Activated CD8-positive, alpha-beta memory T cell treated with anti-CD3 and anti-CD28 coated beads, Interleukin-2, amount 10 ng/mL, durations not matched to agents 7 days and 5 days (primary cell): Measurements from ENCODE around the gene VAT1L. TPM values are rescaled to one million over a fixed set of nuclear protein-coding genes. Genes with fewer than 3 reads are reported as not detected.
"Not testable (repeated sequence)": the region's sequence is repeated elsewhere in the genome, so short reads cannot be mapped to it uniquely, and the experiment has no call there.

Source experiments
- ATAC-seq: fragments of 150-1000 bp; cut with Tn5 transposase; one replicate; pipeline ENCODE4 v1.10.0; 2021; ENCODE audit warnings: moderate library complexity
- CTCF ChIA-PET: fragments of 350-600 bp; sonication (Branson Sonifier 250); formaldehyde crosslinking; loops from one replicate; lab custom pipeline; 2021; ENCODE audit warnings: antibody characterized with exemption; lab: Charles Lee
- DNase-seq: peaks from one replicate; pipeline ENCODE4 v3.0.0-alpha.2; 2020
- H3K27ac Mint-ChIP-seq: one replicate; pipeline ENCODE4 v1.8.0; 2021; ENCODE audit warnings: mild to moderate bottlenecking, mixed read lengths
- H3K27me3 Mint-ChIP-seq: one replicate; pipeline ENCODE4 v1.8.0; 2021; ENCODE audit warnings: mixed read lengths
- H3K36me3 Mint-ChIP-seq: one replicate; pipeline ENCODE4 v1.8.0; 2021; ENCODE audit warnings: mild to moderate bottlenecking, mixed read lengths
- H3K4me1 Mint-ChIP-seq: one replicate; pipeline ENCODE4 v1.8.0; 2021; ENCODE audit warnings: mixed read lengths
- H3K4me3 Mint-ChIP-seq: one replicate; pipeline ENCODE4 v1.8.0; 2021; ENCODE audit warnings: mild to moderate bottlenecking, moderate library complexity, mixed read lengths
- H3K9me3 Mint-ChIP-seq: one replicate; pipeline ENCODE4 v1.8.0; 2022; ENCODE audit warnings: low read depth, mixed read lengths
- total RNA-seq, 2 experiments: library from RNA; stranded (reverse); gene quantifications; one replicate each; pipeline ENCODE4 v1.2.3, GENCODE V29; 2021

VAT1L gene
- total RNA-seq, 2 experiments from 2014 or later = not detected

DNA sequence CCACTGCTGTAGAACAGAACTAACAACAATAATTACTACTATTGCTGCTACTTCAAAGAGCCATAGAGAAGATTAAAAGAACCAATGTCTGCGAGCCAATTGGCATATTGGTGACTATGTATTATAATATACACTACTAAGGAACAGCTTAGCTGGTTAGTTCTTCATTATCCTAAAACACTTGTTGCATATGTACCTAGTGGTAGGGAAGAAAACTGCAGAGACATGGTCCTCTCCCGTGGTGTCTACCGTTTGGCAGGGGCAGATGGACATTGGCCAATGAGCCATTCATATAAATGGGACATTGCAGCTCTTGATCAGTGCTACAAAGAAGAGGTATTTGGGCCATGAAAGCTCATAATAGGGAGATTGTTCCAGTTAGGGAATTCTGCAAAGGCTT lies 187.6 kb downstream of the VAT1L start:
- H3K9me3 Mint-ChIP-seq = no peaks in the 10 kb centered on the region

DNA sequence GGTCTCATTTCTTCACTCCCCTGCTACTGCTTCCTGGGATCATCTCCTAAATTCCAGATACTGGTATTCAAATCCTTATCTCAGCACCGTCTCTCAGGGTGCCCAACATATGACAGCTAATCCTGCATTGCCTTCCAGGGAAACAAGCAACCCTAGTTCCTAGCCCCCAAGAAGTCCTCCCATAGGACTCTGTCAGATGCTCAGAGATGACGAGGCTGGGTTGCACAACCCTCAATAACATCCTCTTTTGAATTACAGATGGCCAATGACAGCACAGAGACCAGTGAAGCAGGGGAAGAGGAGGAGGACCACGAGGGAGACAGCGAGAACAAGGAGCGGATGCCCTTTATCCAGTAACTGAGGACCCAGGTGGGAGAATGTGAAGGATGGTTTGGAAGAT lies 189.0 kb downstream of the VAT1L start:
- Mint-ChIP-seq H3K9me3 (no peaks in the 10 kb centered on the region), H3K27ac (no peak overlapping the region), H3K27me3 (peaks cover 4% of the 10 kb centered on the region), H3K36me3 (no peaks in the 10 kb centered on the region), H3K4me1 (no peaks in the 10 kb centered on the region), H3K4me3 (no peak overlapping the region)
- CTCF ChIA-PET = no interaction called here
- ATAC-seq (no peak), DNase-seq (no peak)

More for the DNA sequence above, 187.6 kb downstream of the VAT1L start:
- Mint-ChIP-seq H3K27me3 (peaks cover 7% of the 10 kb centered on the region), H3K4me3 (no peak overlapping the region), H3K36me3 (no peaks in the 10 kb centered on the region), H3K27ac (no peak overlapping the region), H3K4me1 (no peaks in the 10 kb centered on the region)
- ATAC-seq = no peak
- DNase-seq = no peak
- CTCF ChIA-PET = no interaction called here

DNA sequence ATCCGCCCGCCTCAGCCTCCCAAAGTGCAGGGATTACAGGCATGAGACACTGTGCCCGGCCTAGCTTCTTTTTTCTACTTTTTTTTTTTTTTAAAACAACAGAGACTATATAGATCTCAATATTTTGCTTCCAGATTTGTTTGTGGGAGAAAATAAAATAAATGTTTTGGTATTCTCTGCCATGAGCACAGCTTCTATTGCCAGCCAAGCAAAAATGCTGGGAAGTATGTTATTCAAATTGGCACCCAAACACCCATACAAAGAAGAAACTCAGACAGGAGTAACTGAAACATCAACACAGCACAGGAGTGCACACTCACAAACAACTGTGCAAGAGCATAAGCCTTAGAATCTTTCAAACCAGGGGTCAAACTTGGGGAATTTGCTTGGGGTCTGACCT lies 196.7 kb downstream of the VAT1L start:
- ATAC-seq (no peak), DNase-seq (no peak)
- no peak overlapping the region for H3K4me3 Mint-ChIP-seq
- no peak overlapping the region for H3K27ac Mint-ChIP-seq
- no peaks in the 10 kb centered on the region for H3K9me3 Mint-ChIP-seq
- no peaks in the 10 kb centered on the region for H3K4me1 Mint-ChIP-seq
- no peaks in the 10 kb centered on the region for H3K36me3 Mint-ChIP-seq
- H3K27me3 Mint-ChIP-seq = peaks cover 9% of the 10 kb centered on the region
- CTCF ChIA-PET = interaction anchor here (0.7 kb wide), 1 partner anchor 18 kb away, joined by 3 read pairs; no protein-coding TSS in a partner anchor

DNA sequence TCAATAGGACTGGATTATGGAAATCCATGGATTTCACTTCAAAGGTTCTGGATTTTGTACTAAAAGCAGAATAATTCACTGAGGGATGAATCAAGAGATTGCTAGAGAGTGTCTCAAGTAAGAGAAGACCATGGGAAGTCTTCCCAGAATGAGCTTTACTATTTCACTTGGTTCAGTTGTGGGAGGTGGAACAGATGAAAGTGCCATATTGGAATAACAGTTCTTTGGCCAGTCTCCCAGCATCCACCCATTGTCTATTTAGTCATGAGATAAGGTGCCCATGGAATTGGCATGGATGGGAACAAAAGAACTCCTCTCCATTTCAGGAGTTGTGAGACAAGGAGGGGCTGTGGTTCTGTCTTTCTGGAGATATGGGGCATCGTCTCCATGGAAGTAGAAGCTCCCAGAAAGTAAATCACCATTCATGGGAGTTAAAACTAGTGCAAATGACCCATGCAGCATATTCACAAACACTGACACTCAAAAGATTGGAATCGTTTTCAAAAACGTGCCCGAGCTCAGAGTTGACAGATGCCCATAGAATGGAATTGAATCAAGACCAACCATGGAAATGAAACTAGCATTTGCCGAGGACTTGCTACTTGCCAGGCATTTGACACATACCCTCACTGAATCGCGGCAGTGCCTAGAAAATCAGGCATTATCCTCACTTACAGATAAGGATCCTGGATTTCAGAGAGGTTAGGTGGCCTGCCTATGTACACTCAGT lies 197.8 kb downstream of the VAT1L start:
- Mint-ChIP-seq H3K4me3 (no peak overlapping the region), H3K4me1 (no peaks in the 10 kb centered on the region), H3K9me3 (no peaks in the 10 kb centered on the region), H3K27me3 (peaks cover 15% of the 10 kb centered on the region), H3K27ac (no peak overlapping the region), H3K36me3 (no peaks in the 10 kb centered on the region)
- DNase-seq (no peak), ATAC-seq (no peak)
- CTCF ChIA-PET = no interaction called here

DNA sequence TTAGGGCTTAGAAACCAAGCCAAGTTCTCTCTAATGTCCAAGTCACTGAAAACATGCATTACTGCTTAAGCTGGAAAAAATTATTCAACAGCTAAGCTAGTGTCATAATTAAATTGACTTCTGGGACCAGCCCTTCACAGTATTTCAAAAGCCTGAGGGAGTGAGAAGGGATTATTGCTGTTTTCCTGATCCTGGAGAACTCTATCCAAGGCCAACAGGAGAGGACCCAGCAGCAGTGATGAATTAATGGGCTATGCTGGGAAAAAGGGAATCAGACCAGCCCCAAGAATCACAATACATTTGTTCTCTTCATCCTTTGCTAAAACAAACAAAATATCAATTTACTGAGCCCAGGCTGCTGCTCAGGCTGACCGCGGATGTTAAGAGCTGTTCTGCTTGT lies 199.4 kb downstream of the VAT1L start:
- CTCF ChIA-PET = no interaction called here

DNA sequence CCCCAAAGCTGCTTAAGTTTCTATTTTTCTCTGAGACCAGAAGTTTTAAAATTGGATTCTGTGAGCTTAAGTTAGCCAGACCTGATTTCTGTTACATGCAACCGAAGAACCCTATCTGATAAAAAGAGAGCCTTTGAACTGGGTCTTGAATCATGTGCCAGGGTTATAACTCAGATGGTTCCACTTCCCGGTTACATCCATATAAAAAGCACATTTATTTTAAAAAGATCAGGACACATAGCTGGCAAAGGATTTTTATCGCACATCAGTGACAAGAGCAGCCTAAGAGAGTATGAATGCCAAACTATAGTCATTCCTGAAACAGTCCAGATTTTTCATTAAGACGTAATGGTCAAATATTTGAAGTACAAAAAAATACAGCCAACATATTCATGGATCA lies 201.5 kb downstream of the VAT1L start:
- Mint-ChIP-seq H3K4me3 (no peak overlapping the region), H3K9me3 (peaks cover 3% of the 10 kb centered on the region), H3K36me3 (peaks cover 1% of the 10 kb centered on the region), H3K27ac (no peak overlapping the region), H3K4me1 (no peaks in the 10 kb centered on the region), H3K27me3 (peaks cover 19% of the 10 kb centered on the region)
- no peak for ATAC-seq
- CTCF ChIA-PET = no interaction called here
- DNase-seq = no peak

More for the DNA sequence above, 199.4 kb downstream of the VAT1L start:
- peaks cover 1% of the 10 kb centered on the region for H3K36me3 Mint-ChIP-seq
- no peak overlapping the region for H3K4me3 Mint-ChIP-seq
- DNase-seq (no peak), ATAC-seq (no peak)
- peaks cover 21% of the 10 kb centered on the region for H3K27me3 Mint-ChIP-seq
- H3K9me3 Mint-ChIP-seq = peaks cover 3% of the 10 kb centered on the region
- no peaks in the 10 kb centered on the region for H3K4me1 Mint-ChIP-seq
- H3K27ac Mint-ChIP-seq = no peak overlapping the region

DNA sequence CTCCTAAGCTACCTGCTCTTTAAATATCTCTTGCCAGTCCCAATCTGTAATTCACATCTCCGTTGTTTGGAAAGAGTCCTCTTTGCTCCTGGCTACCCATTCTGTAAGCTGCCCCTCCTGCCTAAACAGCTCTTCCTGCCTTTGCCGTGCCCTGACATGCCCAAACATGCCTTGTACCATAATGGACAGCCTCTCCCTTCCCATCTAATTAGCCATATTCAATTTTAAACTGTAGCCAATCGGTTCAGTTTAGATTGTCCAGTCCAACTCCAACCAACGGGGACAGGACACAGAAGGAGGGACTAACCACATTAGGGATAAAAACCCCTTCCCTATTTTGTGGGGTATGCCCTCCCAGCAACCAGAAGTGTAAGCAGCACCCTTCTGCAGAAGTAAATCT lies 203.3 kb downstream of the VAT1L start:
- H3K27ac Mint-ChIP-seq = no peak overlapping the region
- no peak overlapping the region for H3K4me3 Mint-ChIP-seq
- ATAC-seq (no peak), DNase-seq (no peak)
- H3K27me3 Mint-ChIP-seq = peaks cover 17% of the 10 kb centered on the region
- H3K4me1 Mint-ChIP-seq = no peaks in the 10 kb centered on the region
- H3K9me3 Mint-ChIP-seq = peaks cover 11% of the 10 kb centered on the region
- CTCF ChIA-PET = interaction anchor here (1.9 kb wide), 1 partner anchor 11 kb away, joined by 5 read pairs; no protein-coding TSS in a partner anchor
- peaks cover 4% of the 10 kb centered on the region for H3K36me3 Mint-ChIP-seq

DNA sequence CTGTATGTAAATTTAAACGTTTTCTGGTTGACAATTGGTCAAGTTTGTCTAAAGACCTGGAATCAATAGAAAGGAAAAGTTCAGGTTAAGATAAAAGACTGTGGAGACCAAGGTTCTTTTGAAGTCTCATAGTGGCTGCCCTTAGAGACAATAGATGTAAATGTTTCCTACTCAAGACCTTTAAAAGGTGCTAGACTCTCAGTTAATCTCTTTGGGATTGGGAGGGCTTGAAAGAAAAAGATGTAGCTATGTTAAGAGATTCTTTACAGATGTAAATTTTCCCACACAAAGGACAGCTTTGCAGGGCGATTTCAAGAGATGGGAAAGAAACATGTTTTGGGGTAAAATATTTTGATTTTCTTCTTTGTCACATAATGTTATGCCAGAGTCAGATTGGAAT lies 204.0 kb downstream of the VAT1L start:
- H3K27me3 Mint-ChIP-seq = peaks cover 17% of the 10 kb centered on the region
- not testable (repeated sequence) for H3K4me1 Mint-ChIP-seq, ATAC-seq, H3K27ac Mint-ChIP-seq, H3K4me3 Mint-ChIP-seq, DNase-seq, H3K36me3 Mint-ChIP-seq
- CTCF ChIA-PET = interaction anchor here (1.9 kb wide), 1 partner anchor 11 kb away, joined by 5 read pairs; no protein-coding TSS in a partner anchor
- H3K9me3 Mint-ChIP-seq = peaks cover 14% of the 10 kb centered on the region

DNA sequence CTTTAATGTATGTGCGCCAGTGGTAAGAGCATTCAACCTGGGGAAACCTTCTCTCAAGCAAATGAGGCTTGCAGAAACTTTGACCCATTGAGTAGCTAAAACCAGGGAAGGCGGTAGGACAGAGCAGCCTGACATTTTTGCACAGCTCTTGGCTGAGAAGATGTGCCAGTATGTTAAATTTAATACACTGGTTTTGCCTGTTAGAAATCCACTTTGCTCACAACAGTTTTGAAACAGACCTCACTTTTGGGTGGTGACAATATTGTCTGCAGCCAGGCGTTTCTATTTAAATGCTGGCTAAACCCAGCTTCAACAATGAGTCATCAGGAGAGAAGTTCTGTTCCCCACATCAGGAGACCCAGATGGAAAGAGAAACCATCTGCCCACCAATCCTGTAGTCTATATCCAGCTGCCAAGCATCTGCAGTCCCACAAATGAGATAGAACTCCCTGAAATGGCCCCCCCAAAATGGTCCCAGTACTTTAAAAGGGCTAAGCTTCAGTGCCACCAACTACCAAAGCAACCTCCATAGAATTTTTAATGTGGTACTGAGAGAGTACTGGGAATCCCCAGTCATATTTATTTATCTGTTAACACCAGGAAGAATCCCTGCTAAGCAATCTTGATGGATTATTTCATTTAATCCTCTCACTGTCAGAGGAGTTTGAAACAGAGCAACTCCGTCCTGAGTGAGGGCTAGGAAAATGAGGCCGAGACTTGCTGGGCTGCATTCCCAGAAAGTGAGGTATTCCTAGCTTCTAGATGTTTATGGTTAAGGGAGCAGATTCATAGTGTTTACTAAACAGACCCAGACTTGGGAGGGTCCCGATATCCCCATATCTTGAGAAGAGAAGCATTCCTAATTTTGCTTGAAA lies 205.0 kb downstream of the VAT1L start:
- H3K4me1 Mint-ChIP-seq = no peaks in the 10 kb centered on the region
- H3K27ac Mint-ChIP-seq = no peak overlapping the region
- H3K36me3 Mint-ChIP-seq = peaks cover 4% of the 10 kb centered on the region
- no peak for DNase-seq
- CTCF ChIA-PET = interaction anchor here (1.9 kb wide), 1 partner anchor 10 kb away, joined by 5 read pairs; no protein-coding TSS in a partner anchor
- H3K9me3 Mint-ChIP-seq = peaks cover 14% of the 10 kb centered on the region
- H3K27me3 Mint-ChIP-seq = peaks cover 14% of the 10 kb centered on the region
- H3K4me3 Mint-ChIP-seq = no peak overlapping the region
- no peak for ATAC-seq

DNA sequence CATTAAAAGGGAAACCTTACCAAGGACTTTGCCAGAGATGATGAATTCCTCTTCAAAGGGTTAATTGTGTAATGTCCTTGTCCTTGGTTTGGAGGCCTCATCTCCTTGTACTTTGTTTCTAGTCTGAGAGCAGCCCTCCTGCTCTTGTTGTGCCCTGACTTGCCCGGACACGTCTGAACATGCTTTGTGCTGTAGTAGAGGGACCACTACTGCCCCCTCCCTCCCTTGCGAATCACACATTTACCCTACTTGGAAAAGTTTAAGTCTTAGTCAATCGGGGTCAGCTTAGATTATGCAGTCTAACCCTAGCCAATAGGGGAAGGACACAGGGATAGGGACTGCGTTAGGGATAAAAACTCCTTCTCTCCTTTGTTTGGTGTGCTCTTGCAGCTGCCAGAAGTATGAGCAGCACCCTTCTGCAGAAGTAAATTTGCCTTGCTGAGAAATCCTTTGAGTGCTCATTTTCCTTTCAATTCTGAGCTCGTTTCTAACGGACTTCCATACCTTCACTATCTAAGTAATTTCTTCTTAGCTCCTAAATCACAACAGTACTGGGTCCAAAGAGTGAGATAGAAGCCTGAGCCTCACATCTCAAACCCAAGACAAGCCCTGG lies 207.6 kb downstream of the VAT1L start:
- no peak overlapping the region for H3K27ac Mint-ChIP-seq
- peaks cover 12% of the 10 kb centered on the region for H3K27me3 Mint-ChIP-seq
- DNase-seq (no peak), ATAC-seq (no peak)
- H3K4me1 Mint-ChIP-seq = no peaks in the 10 kb centered on the region
- H3K4me3 Mint-ChIP-seq = no peak overlapping the region
- H3K9me3 Mint-ChIP-seq = peaks cover 14% of the 10 kb centered on the region
- CTCF ChIA-PET = interaction anchor here (1.2 kb wide), 1 partner anchor 321 kb away, joined by 3 read pairs; no protein-coding TSS in a partner anchor
- H3K36me3 Mint-ChIP-seq = peaks cover 4% of the 10 kb centered on the region

DNA sequence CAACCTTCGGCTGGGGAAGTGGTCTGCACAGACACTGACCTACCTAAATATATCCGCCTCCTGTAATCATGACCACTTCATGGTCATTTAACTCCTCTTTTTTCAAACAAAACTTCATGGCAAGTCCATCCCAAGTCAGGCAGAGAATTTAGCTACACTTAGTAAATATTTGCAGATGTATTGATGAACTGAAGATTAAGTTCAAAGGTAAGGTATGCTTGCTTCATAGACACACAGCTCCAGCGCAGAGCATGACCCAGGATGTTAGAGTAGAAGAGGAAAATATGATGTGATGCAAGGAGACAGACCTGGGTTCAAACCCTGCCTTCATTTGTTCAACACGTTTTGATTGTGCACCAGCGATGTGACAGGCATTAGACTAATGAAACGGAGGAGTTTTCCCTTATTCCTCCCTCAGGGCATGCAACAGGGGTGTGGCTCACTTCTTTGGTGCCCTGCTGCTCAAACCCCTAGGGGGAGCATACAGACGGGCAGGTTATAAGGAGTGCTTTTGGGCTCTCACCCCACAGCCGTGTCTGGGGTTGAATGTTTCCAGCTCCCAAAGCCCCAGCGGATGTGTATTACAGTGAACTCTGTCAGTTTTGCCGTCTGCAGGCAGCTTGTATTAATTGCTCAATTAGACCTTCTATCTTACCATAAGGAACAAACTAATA lies 210.1 kb downstream of the VAT1L start:
- Mint-ChIP-seq H3K4me1 (peaks cover 5% of the 10 kb centered on the region), H3K9me3 (peaks cover 11% of the 10 kb centered on the region), H3K4me3 (no peak overlapping the region), H3K36me3 (peaks cover 3% of the 10 kb centered on the region), H3K27me3 (peaks cover 4% of the 10 kb centered on the region), H3K27ac (no peak overlapping the region)
- DNase-seq = no peak
- no peak for ATAC-seq
- CTCF ChIA-PET = no interaction called here

DNA sequence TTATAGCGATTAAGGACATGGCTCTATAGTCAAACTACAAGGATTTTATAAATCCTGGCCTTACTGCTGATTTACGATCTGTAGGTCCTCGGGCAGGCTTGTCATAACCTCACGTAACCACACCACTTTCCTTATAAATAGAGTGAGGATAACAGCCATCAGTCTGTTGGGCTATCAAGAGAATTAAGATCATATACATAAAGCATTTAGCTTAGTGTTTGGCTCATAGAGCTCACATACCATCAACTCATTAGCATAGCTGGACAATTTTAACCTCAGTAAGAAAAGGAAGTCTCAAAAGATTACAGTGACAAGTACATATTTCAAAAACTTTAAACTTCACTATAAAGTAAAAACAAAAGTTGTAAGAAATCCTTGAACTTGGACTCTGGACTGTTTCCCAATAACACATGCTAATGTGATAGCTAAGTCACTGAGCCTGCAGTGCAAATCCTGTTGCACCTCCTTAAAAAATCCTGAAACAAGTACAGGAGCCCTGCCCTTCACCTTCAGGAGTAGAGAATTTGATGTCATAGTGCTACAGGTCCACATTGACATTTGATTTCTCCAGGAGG lies 213.2 kb downstream of the VAT1L start:
- ATAC-seq = no peak
- Mint-ChIP-seq H3K9me3 (peaks cover 4% of the 10 kb centered on the region), H3K36me3 (no peaks in the 10 kb centered on the region), H3K27me3 (peaks cover 5% of the 10 kb centered on the region), H3K27ac (no peak overlapping the region), H3K4me3 (no peak overlapping the region), H3K4me1 (peaks cover 5% of the 10 kb centered on the region)
- CTCF ChIA-PET = interaction anchor here (1.0 to 2.6 kb wide), 5 partner anchors 9 to 327 kb away, joined by 3 to 12 read pairs (median 3); no protein-coding TSS in a partner anchor
- DNase-seq = no peak
